ENCODE results near the gene SLC44A5.
"Not testable (repeated sequence)": the region's sequence is repeated elsewhere in the genome, so short reads cannot be mapped to it uniquely, and the experiment has no call there.

Gene SLC44A5

GRCh38 chr1:75354267-75354666, 256.6 kb downstream of the SLC44A5 start:
- not testable (repeated sequence) for DNase-seq

GRCh38 chr1:75353051-75353450, 257.9 kb downstream of the SLC44A5 start:
- no peak for DNase-seq

GRCh38 chr1:75345538-75346292, 265.2 kb downstream of the SLC44A5 start:
- DNase-seq: no peak

- no peak for DNase-seq
Measured at GRCh38 chr1:75342786-75343185, 268.1 kb downstream of the SLC44A5 start.

GRCh38 chr1:75341537-75341936, 269.4 kb downstream of the SLC44A5 start:
- DNase-seq: no peak

GRCh38 chr1:75338616-75339483, 272.1 kb downstream of the SLC44A5 start:
- DNase-seq: no peak

GRCh38 chr1:75334876-75335389, 276.0 kb downstream of the SLC44A5 start:
- DNase-seq: no peak

GRCh38 chr1:75330624-75331023, 280.3 kb downstream of the SLC44A5 start:
- no peak for DNase-seq

- DNase-seq: no peak
Measured at GRCh38 chr1:75328691-75329090, 282.2 kb downstream of the SLC44A5 start.

GRCh38 chr1:75327395-75327794, 283.5 kb downstream of the SLC44A5 start:
- DNase-seq: no peak

GRCh38 chr1:75317976-75318375, 292.9 kb downstream of the SLC44A5 start:
- no peak for DNase-seq

GRCh38 chr1:75316230-75316629, 294.7 kb downstream of the SLC44A5 start:
- no peak for DNase-seq

- no peak for DNase-seq
Measured at GRCh38 chr1:75312620-75313019, 298.3 kb downstream of the SLC44A5 start.

- DNase-seq: no peak
Measured at GRCh38 chr1:75310067-75310466, 300.8 kb downstream of the SLC44A5 start.

- no peak for DNase-seq
Measured at GRCh38 chr1:75308365-75308764, 302.5 kb downstream of the SLC44A5 start.

- DNase-seq: no peak
Measured at GRCh38 chr1:75305061-75305460, 305.9 kb downstream of the SLC44A5 start.

- DNase-seq: no peak
Measured at GRCh38 chr1:75293270-75293669, 317.6 kb downstream of the SLC44A5 start.

GRCh38 chr1:75292013-75292412, 318.9 kb downstream of the SLC44A5 start:
- no peak for DNase-seq

- DNase-seq: no peak
Measured at GRCh38 chr1:75276385-75276784, 334.5 kb downstream of the SLC44A5 start.

GRCh38 chr1:75275631-75276030, 335.3 kb downstream of the SLC44A5 start:
- DNase-seq: no peak

GRCh38 chr1:75274920-75275506, 335.9 kb downstream of the SLC44A5 start:
- no peak for DNase-seq

GRCh38 chr1:75273110-75273509, 337.8 kb downstream of the SLC44A5 start:
- no peak for DNase-seq

GRCh38 chr1:75265792-75266191, 345.1 kb downstream of the SLC44A5 start:
- no peak for DNase-seq

GRCh38 chr1:75264112-75264511, 346.8 kb downstream of the SLC44A5 start:
- DNase-seq: no peak

Data from stimulated activated CD4-positive, alpha-beta T cell treated with anti-CD3 and anti-CD28 coated beads, Interleukin-2, amount 100 ng/mL, for 24 hours (primary cell).